T-cell (primary cell): ENCODE measurements around the gene FZR1. TPM values are rescaled to one million over a fixed set of nuclear protein-coding genes. Genes with fewer than 3 reads are reported as not detected.

Experiments used
- ATAC-seq, 4 experiments: fragments of 200-7000 bp in 3 of 4; fragments of 150-1000 bp in 1 of 4; cut with Tn5 transposase; replicated peaks in 1 of 4; 1 replicate in 3 of 4; 2 replicates in 1 of 4; pipeline ENCODE4 v1.10.0; 2021; ENCODE audit warnings: moderate library complexity in 3 of 4, mild to moderate bottlenecking in 2 of 4, moderate number of reproducible peaks in 1 of 4
- CTCF ChIA-PET, 2 donors: fragments of 300-600 bp; sonication (Branson Sonifier 250); formaldehyde crosslinking; loops; one replicate each; lab custom pipeline; 2022; ENCODE audit warnings: antibody characterized with exemption in 2 of 2; lab: Charles Lee
- POLR2A ChIA-PET, 2 donors: fragments of 300-600 bp; sonication (Branson Sonifier 250); formaldehyde crosslinking; loops; one replicate each; lab custom pipeline; 2022; ENCODE audit warnings: antibody characterized with exemption in 2 of 2; lab: Charles Lee
- DNase-seq, 35 experiments: peaks; one replicate each; pipeline versions ENCODE4 v3.0.0 to v3.0.0-alpha.2; 2013 to 2023
- H3K27ac ChIP-seq: one replicate; pipeline ENCODE4 v1.5.1; 2013; ENCODE audit warnings: low read length
- H3K27me3 ChIP-seq, 2 experiments: replicated peaks in 1 of 2; 1 replicate in 1 of 2; 2 replicates in 1 of 2; pipeline versions ENCODE4 v1.6.1 to v1.7.0; 2013; ENCODE audit warnings: low read length in 1 of 2, mixed read lengths in 1 of 2; ENCODE audit not compliant: control insufficient read depth in 2 of 2, insufficient read depth in 2 of 2; ENCODE audit errors: extremely low read depth in 1 of 2
- H3K36me3 ChIP-seq, 2 donors: 1 replicate in 1 of 2; 2 replicates in 1 of 2; pipeline versions ENCODE4 v1.6.1 to v1.7.0; 2013; ENCODE audit warnings: low read length in 1 of 2; ENCODE audit not compliant: control insufficient read depth in 2 of 2, insufficient read depth in 1 of 2; ENCODE audit errors: extremely low read depth in 1 of 2
- H3K4me1 ChIP-seq, 2 experiments: 1 replicate in 1 of 2; 2 replicates in 1 of 2; pipeline versions ENCODE4 v1.6.1 to v1.7.0; 2013; ENCODE audit warnings: low read length in 2 of 2, mixed read lengths in 1 of 2; ENCODE audit not compliant: insufficient read depth in 2 of 2, control insufficient read depth in 1 of 2; ENCODE audit errors: extremely low read depth in 1 of 2
- H3K4me3 ChIP-seq, 2 donors: 1 replicate in 1 of 2; 2 replicates in 1 of 2; pipeline versions ENCODE4 v1.5.1 to v1.7.0; 2013; ENCODE audit warnings: mild to moderate bottlenecking in 2 of 2, low read length in 1 of 2, moderate library complexity in 1 of 2; ENCODE audit not compliant: control insufficient read depth in 1 of 2; ENCODE audit errors: extremely low read depth in 1 of 2
- H3K9me3 ChIP-seq: 2 replicates; pipeline ENCODE4 v1.7.0; 2013
- H3K27ac Mint-ChIP-seq, 2 donors: one replicate each; pipeline ENCODE4 v1.8.0; 2020 to 2021; ENCODE audit warnings: mild to moderate bottlenecking in 2 of 2, mixed read lengths in 2 of 2
- H3K27me3 Mint-ChIP-seq, 2 donors: one replicate each; pipeline ENCODE4 v1.8.0; 2021 to 2022; ENCODE audit warnings: mixed read lengths in 2 of 2
- H3K36me3 Mint-ChIP-seq: one replicate; pipeline ENCODE4 v1.8.0; 2021; ENCODE audit warnings: mixed read lengths
- H3K4me1 Mint-ChIP-seq, 3 donors: one replicate each; pipeline ENCODE4 v1.8.0; 2020 to 2022; ENCODE audit warnings: mixed read lengths in 3 of 3, mild to moderate bottlenecking in 1 of 3
- H3K4me3 Mint-ChIP-seq, 3 donors: one replicate each; pipeline ENCODE4 v1.8.0; 2020 to 2022; ENCODE audit warnings: mild to moderate bottlenecking in 3 of 3, mixed read lengths in 3 of 3, moderate library complexity in 3 of 3
- H3K9me3 Mint-ChIP-seq, 3 donors: one replicate each; pipeline ENCODE4 v1.8.0; 2020 to 2022; ENCODE audit warnings: mixed read lengths in 3 of 3
- WGBS: methylation state at CpG from one replicate; pipeline ENCODE4 v1.1.5; 2013; ENCODE audit warnings: missing lambda C conversion rate; ENCODE audit not compliant: insufficient coverage; 5-methylcytosine and 5-hydroxymethylcytosine counted together
- total RNA-seq, 35 experiments: library from RNA in 6 of 35; stranded (reverse) in 6 of 35; fragments of 120-200 nt in 1 of 35; gene quantifications; one replicate each; pipeline versions ENCODE4 v1.2.1 to v1.2.4 and lab custom pipeline; 2013 to 2026

FZR1 gene
- total RNA-seq, 5 donors from 2014 or later (not counting 1 experiment from before 2014, with no cell fraction given), result 74.0 to 85.6 (median 77.8) TPM

DNA sequence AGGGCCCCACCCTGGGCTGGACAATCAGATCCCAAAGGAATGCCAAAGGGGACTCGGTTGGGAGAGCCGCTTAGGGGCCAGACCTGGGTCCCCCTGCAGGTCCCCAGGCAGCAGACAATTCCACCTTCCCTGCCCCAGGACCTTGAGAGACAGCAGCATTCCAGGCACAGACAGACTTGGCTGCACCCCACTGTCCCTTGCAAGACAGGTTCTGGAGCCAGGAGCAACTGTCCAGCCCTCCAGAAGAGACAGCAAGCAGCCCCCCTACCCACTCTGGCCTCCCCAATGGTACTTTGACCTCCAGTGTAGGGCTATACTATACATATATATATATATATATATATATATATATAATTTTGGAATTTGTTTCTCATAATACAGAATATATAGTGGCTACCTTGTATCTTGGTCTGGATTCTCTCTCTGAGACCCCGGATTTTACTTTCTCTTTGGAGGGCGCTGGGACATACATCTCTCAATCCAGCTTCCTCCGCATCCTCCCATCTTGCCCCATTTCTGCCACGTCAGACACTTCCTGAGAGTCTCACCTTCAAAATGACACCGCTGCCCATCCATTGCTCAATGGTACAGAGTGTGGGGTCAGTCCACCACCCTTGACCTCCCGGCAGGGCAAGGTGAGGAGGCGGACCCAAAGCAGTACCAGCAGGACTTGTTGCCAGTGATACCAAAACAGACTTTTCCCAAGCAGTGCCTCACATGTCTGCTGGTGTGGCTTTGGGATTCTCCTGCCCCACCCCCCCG is 38.5 kb upstream of the FZR1 start:
- no peaks in the 10 kb centered on the region for H3K27me3 Mint-ChIP-seq
- peaks cover 0 to 11% of the 10 kb centered on the region in 2 experiments for H3K27me3 ChIP-seq
- no peaks in the 10 kb centered on the region for H3K9me3 Mint-ChIP-seq
- no peak overlapping the region for H3K27ac Mint-ChIP-seq
- 95% methylated on average over 5 of the region's 10 CpGs for whole genome bisulfite sequencing
- CTCF ChIA-PET, result interaction anchor here in 1 of 2 donors (0.6 kb wide), 1 partner anchor 1094 kb away, joined by 4 read pairs; no protein-coding TSS in a partner anchor
- POLR2A ChIA-PET, result no interaction called here
- no peaks in the 10 kb centered on the region for H3K4me1 Mint-ChIP-seq
- no peak overlapping the region for H3K4me3 ChIP-seq
- no peaks in the 10 kb centered on the region for H3K9me3 ChIP-seq
- DNase-seq, result no peak
- no peak overlapping the region for H3K4me3 Mint-ChIP-seq
- no peak overlapping the region for H3K27ac ChIP-seq
- H3K36me3 ChIP-seq, result no peaks in the 10 kb centered on the region
- peaks cover 3% of the 10 kb centered on the region for H3K36me3 Mint-ChIP-seq
- no peak for ATAC-seq
- no peaks in the 10 kb centered on the region for H3K4me1 ChIP-seq

DNA sequence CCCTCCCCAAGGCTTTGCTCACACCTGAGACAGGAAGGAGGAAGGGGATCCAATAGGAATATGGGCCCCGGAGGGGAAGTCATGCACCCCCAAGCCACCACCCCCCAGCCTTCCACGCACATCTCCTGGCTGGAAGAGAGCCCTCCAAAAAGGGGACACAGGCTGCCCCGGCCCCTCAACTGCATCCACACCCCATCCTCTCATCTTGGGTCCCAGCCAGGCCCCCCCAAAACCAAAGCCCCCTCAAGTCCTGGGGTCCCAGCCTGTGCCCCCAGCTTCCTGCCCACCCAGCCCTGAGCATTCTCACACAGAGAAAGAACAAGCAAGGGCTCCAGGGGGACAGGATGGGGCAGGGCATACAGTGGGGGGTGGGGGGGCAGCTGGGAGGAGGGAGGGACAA is 37.9 kb upstream of the FZR1 start:
- H3K36me3 ChIP-seq, result no peaks in the 10 kb centered on the region
- H3K4me1 ChIP-seq, result no peaks in the 10 kb centered on the region
- H3K4me3 ChIP-seq, result no peak overlapping the region
- peaks cover 0 to 16% of the 10 kb centered on the region in 2 experiments for H3K27me3 ChIP-seq
- Mint-ChIP-seq H3K4me1 (no peaks in the 10 kb centered on the region), H3K27me3 (no peaks in the 10 kb centered on the region), H3K9me3 (no peaks in the 10 kb centered on the region), H3K27ac (no peak overlapping the region), H3K36me3 (no peaks in the 10 kb centered on the region), H3K4me3 (no peak overlapping the region)
- no peaks in the 10 kb centered on the region for H3K9me3 ChIP-seq
- ChIA-PET CTCF (no interaction called here), POLR2A (no interaction called here)
- no CpG with 5 or more reads among the region's 3 CpGs for WGBS
- ATAC-seq (no peak), DNase-seq (no peak)
- no peak overlapping the region for H3K27ac ChIP-seq

DNA sequence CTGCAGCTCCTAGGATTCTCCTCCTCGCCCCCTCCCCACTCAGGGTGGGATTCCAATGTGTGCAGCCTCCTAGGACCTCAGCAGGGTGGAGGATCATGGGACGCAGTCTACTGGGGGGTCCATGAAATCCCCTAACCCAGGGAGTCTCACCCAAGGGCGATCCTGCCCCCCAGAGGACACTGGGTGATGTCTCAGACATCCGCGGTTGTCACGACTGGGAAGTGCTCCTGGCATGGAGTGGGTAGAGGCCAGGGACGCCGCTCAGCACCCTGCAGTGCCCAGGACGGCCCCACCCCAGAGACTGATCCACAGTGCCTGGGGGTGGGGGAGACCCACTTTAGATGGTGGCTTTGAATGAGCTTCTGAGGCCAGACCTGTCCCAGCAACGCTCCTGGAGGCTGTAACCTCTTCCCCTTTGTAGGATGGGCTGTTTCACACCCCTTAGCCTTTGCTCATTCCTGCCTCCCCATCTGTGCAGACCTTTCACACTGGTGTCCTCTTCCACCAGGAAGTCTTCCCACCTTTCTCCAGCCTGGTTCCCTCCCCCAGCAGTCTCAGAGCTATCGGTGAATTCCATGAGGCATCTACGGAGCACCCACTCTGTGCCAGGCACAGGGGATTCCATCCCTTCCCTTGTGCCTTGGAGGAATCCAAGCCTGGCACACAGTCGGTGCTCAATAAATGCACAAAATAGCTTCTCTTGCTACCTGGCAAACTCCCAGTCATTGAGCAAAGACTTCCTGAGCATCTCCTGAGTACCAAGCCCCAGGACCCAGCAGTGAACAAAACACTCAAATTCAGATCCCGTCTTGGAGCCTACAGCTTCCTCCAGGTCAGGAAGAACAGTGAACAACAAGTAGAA is 36.2 kb upstream of the FZR1 start:
- H3K27ac Mint-ChIP-seq, result no peak overlapping the region
- H3K4me1 ChIP-seq, result no peaks in the 10 kb centered on the region
- no peak for DNase-seq
- no peak overlapping the region for H3K4me3 ChIP-seq
- ATAC-seq, result no peak
- H3K27ac ChIP-seq, result no peak overlapping the region
- 77% methylated on average over 7 of the region's 14 CpGs for WGBS
- H3K36me3 Mint-ChIP-seq, result no peaks in the 10 kb centered on the region
- H3K9me3 Mint-ChIP-seq, result no peaks in the 10 kb centered on the region
- H3K4me3 Mint-ChIP-seq, result no peak overlapping the region
- peaks cover 0 to 21% of the 10 kb centered on the region in 2 experiments for H3K27me3 ChIP-seq
- H3K9me3 ChIP-seq, result no peaks in the 10 kb centered on the region
- ChIA-PET POLR2A (no interaction called here), CTCF (interaction anchor here (0.6 to 1.2 kb wide), 2 partner anchors 40 to 48 kb away, joined by 3 to 4 read pairs; no protein-coding TSS in a partner anchor)
- peaks cover 0 to 1% of the 10 kb centered on the region in 2 donors for H3K27me3 Mint-ChIP-seq
- H3K4me1 Mint-ChIP-seq, result no peaks in the 10 kb centered on the region
- H3K36me3 ChIP-seq, result no peaks in the 10 kb centered on the region

DNA sequence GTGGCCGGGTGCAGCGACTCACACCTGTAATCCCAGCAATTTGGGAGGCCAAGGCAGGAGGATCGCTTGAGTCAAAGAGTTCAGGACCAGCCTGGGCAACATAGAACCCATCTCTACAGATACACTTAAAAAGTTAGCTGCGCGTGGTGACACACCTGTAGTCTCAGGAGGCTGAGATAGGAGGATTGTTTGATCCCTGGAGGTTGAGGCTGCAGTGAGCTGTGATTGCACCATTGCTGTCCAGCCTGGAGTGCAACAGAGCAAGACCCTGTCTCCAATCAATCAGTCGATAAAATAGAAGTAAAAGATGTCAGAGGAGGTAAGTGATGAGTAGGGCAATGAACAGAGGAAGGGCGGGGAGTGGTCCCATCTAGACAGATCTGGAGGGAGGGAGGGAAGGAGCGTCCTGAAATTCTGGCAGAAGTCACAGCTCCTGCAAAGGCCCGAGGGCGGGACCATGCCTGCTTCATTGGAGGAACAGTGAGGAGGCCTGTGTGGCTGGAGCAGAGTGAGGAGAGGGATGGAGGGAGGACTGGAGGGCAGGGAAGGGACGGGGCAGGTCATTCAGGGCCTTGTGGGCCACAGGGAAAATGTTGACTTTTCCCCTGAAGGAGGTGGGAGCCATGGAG is 35.5 kb upstream of the FZR1 start:
- Histone ChIP-seq H3K4me1 (no peaks in the 10 kb centered on the region), H3K27me3 (peaks cover 0 to 21% of the 10 kb centered on the region in 2 experiments), H3K4me3 (no peak overlapping the region), H3K27ac (no peak overlapping the region), H3K36me3 (no peaks in the 10 kb centered on the region), H3K9me3 (no peaks in the 10 kb centered on the region)
- Mint-ChIP-seq H3K36me3 (no peaks in the 10 kb centered on the region), H3K4me3 (no peak overlapping the region), H3K4me1 (no peaks in the 10 kb centered on the region), H3K9me3 (no peaks in the 10 kb centered on the region), H3K27ac (no peak overlapping the region), H3K27me3 (peaks cover 0 to 1% of the 10 kb centered on the region in 2 donors)
- DNase-seq, result no peak
- POLR2A ChIA-PET, result no interaction called here
- WGBS, result 82% methylated on average over 9 of the region's 11 CpGs
- CTCF ChIA-PET, result no interaction called here
- no peak for ATAC-seq

DNA sequence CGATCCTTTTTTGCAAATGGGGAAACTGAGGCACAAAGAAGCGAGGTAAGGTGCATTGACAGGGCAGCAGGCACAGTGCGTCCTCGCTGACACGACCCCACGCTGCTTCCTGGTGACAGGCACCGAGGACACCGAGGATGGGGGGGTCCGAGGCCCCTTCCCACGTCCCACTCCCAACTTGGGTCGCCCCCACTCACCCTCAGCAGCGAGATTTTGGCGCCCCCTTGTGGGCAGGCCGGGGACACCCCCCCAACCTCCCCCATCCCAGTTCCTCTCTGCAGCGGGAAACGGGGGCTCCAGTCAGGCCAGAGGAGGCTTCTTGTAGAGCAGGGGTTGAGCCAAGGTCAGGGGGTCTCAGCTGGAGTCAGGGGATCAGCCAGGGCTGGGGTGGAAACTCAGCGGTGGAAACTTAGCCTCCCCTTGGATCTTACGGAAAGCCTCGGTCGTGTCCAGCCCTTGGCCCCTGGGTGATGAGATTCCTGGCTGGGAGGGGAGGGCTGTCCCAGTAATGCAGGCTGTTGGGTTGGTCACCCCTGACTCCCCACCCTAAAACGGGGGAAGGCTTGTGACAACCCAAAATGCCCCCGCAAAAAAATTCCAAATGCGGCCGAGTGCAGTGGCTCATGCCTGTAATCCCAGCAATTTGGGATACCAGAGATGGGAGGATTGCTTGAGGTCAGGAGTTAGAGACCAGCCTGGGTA is 34.0 kb upstream of the FZR1 start:
- no peak overlapping the region for H3K4me3 Mint-ChIP-seq
- POLR2A ChIA-PET, result no interaction called here
- ATAC-seq (peak in 1 of 4 experiments; percentile 48), DNase-seq (peak in 21 of 35 experiments; percentile 11 to 59 (median 25))
- no peaks in the 10 kb centered on the region for H3K36me3 Mint-ChIP-seq
- H3K27ac Mint-ChIP-seq, result no peak overlapping the region
- Histone ChIP-seq H3K4me1 (no peaks in the 10 kb centered on the region), H3K4me3 (no peak overlapping the region), H3K27ac (no peak overlapping the region), H3K36me3 (no peaks in the 10 kb centered on the region), H3K27me3 (peaks cover 0 to 27% of the 10 kb centered on the region in 2 experiments), H3K9me3 (no peaks in the 10 kb centered on the region)
- WGBS, result 62% methylated on average over 4 of the region's 24 CpGs
- peaks cover 0 to 1% of the 10 kb centered on the region in 2 donors for H3K27me3 Mint-ChIP-seq
- no peaks in the 10 kb centered on the region for H3K4me1 Mint-ChIP-seq
- no peaks in the 10 kb centered on the region for H3K9me3 Mint-ChIP-seq
- CTCF ChIA-PET, result interaction anchor here (0.7 to 1.0 kb wide), 4 partner anchors 9 to 144 kb away, joined by 3 to 4 read pairs (median 4); no protein-coding TSS in a partner anchor
